Hepatocyte (in vitro differentiated cells): ENCODE results near the gene RABEP2.

Source experiments
- EZH2 ChIP-seq: fragments of 200-600 bp; sonication (generic); IDR thresholded peaks from 2 replicates; pipeline ENCODE4 v1.6.1; 2016; ENCODE audit warnings: antibody characterized with exemption, mild to moderate bottlenecking, borderline replicate concordance
- TF ChIP-seq, protein P1 (sequence below): fragments of 200-600 bp; sonication (generic); IDR thresholded peaks from 2 replicates; pipeline ENCODE4 v1.5.1; 2016; ENCODE audit warnings: antibody characterized with exemption, mild to moderate bottlenecking; ENCODE audit not compliant: poor library complexity

DNA sequence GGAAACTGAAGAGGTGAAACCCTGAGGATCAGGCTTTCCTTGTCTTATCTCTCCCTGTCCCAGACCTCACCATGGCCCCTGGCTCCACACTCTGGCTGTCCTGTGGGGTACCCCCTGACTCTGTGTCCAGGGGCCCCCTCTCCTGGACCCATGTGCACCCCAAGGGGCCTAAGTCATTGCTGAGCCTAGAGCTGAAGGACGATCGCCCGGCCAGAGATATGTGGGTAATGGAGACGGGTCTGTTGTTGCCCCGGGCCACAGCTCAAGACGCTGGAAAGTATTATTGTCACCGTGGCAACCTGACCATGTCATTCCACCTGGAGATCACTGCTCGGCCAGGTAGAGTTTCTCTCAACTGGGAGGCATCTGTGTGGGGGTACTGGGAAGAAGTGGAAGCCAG lies 8.1 kb upstream of the RABEP2 start:
- TF ChIP-seq, protein P1, sequence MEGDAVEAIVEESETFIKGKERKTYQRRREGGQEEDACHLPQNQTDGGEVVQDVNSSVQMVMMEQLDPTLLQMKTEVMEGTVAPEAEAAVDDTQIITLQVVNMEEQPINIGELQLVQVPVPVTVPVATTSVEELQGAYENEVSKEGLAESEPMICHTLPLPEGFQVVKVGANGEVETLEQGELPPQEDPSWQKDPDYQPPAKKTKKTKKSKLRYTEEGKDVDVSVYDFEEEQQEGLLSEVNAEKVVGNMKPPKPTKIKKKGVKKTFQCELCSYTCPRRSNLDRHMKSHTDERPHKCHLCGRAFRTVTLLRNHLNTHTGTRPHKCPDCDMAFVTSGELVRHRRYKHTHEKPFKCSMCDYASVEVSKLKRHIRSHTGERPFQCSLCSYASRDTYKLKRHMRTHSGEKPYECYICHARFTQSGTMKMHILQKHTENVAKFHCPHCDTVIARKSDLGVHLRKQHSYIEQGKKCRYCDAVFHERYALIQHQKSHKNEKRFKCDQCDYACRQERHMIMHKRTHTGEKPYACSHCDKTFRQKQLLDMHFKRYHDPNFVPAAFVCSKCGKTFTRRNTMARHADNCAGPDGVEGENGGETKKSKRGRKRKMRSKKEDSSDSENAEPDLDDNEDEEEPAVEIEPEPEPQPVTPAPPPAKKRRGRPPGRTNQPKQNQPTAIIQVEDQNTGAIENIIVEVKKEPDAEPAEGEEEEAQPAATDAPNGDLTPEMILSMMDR, result no peak
- TF ChIP-seq EZH2, result no peak
